HepG2 (cell line): ENCODE data around the gene EPS8L3. TPM values are rescaled to one million over a fixed set of nuclear protein-coding genes. Genes with fewer than 3 reads are reported as not detected.

Experiments
- AGO2 ChIP-seq: fragments of 200-400 bp; formaldehyde crosslinking; optimal IDR thresholded peaks from 2 replicates; pipeline ENCODE3; 2017; ENCODE audit warnings: mild to moderate bottlenecking, low read depth, low read length, moderate library complexity
- ARID2 ChIP-seq: sonication (generic); formaldehyde crosslinking; IDR thresholded peaks from 2 replicates; pipeline ENCODE4 v1.8.1; 2022; ENCODE audit warnings: mild to moderate bottlenecking, missing genetic modification reagents, borderline replicate concordance
- CC2D1A ChIP-seq: sonication (generic); formaldehyde crosslinking; IDR thresholded peaks from 2 replicates; pipeline ENCODE4 v1.8.1; 2023; ENCODE audit warnings: mild to moderate bottlenecking, missing genetic modification reagents
- CCAR2 ChIP-seq: fragments of 200-400 bp; formaldehyde crosslinking; optimal IDR thresholded peaks from 2 replicates; pipeline ENCODE3; 2018; ENCODE audit warnings: low read depth, mild to moderate bottlenecking, low read length, moderate library complexity
- FOXO1 ChIP-seq: sonication (generic); formaldehyde crosslinking; IDR thresholded peaks from 2 replicates; pipeline ENCODE4 v1.4.0; 2020; ENCODE audit warnings: missing genetic modification reagents
- HDAC6 ChIP-seq: fragments of 200-600 bp; sonication (generic); IDR thresholded peaks from 2 replicates; pipeline ENCODE4 v1.7.0; 2017; ENCODE audit warnings: mild to moderate bottlenecking, antibody characterized with exemption, low read length, low read depth
- IKZF4 ChIP-seq: sonication (generic); formaldehyde crosslinking; IDR thresholded peaks from 2 replicates; pipeline ENCODE4 v1.5.1; 2020; ENCODE audit warnings: borderline replicate concordance, mild to moderate bottlenecking, low read depth, missing genetic modification reagents; ENCODE audit errors: not compliant biosample characterization
- NPAS2 ChIP-seq: sonication (generic); formaldehyde crosslinking; IDR thresholded peaks from 2 replicates; pipeline ENCODE4 v1.8.0; 2022; ENCODE audit warnings: mild to moderate bottlenecking, missing genetic modification reagents, borderline replicate concordance
- TAF15 ChIP-seq: fragments of 200-400 bp; formaldehyde crosslinking; IDR thresholded peaks from one replicate; pipeline ENCODE4 v1.6.1; 2018; ENCODE audit warnings: mild to moderate bottlenecking, low read depth, low read length; ENCODE audit not compliant: poor library complexity, severe bottlenecking
- TBX3 ChIP-seq: fragments of 450-650 bp; IDR thresholded peaks from 2 replicates; pipeline ENCODE4 v1.6.1; 2017; ENCODE audit warnings: antibody characterized with exemption, mild to moderate bottlenecking, inconsistent platforms, borderline replicate concordance
- ZFY ChIP-seq: sonication (generic); formaldehyde crosslinking; IDR thresholded peaks from 2 replicates; pipeline ENCODE4 v1.4.0; 2020; ENCODE audit warnings: missing genetic modification reagents
- ZNF124 ChIP-seq: sonication (generic); formaldehyde crosslinking; IDR thresholded peaks from 2 replicates; pipeline ENCODE4 v1.4.0; 2020; ENCODE audit warnings: missing genetic modification reagents
- ZNF337 ChIP-seq: sonication (generic); formaldehyde crosslinking; IDR thresholded peaks from 2 replicates; pipeline ENCODE4 v1.5.1; 2020; ENCODE audit warnings: missing genetic modification reagents, low read depth, mild to moderate bottlenecking, borderline replicate concordance
- ZNF556 ChIP-seq: sonication (generic); formaldehyde crosslinking; IDR thresholded peaks from 2 replicates; pipeline ENCODE4 v1.4.0; 2020; ENCODE audit warnings: mild to moderate bottlenecking, missing genetic modification reagents, borderline replicate concordance
- ZNF816 ChIP-seq: sonication (generic); formaldehyde crosslinking; IDR thresholded peaks from 2 replicates; pipeline ENCODE4 v1.8.0; 2022; ENCODE audit warnings: missing genetic modification reagents, mild to moderate bottlenecking, borderline replicate concordance
- ZNF878 ChIP-seq: sonication (generic); formaldehyde crosslinking; IDR thresholded peaks from 2 replicates; pipeline ENCODE4 v1.8.1; 2023; ENCODE audit warnings: mild to moderate bottlenecking, missing genetic modification reagents, moderate library complexity
- polyA plus RNA-seq, 8 experiments: library from polyadenylated mRNA; depleted of rRNA in 3 of 8; stranded (reverse) in 7 of 8; unstranded in 1 of 8; fragments of >200 nt; fragmentation: Illumina TruSeq in 4 of 8; extraction: Trizol in 4 of 8; gene quantifications; 2 replicates each; pipeline versions ENCODE4 v1.2.1 to v1.2.3, GENCODE V29; 2011 to 2016; ENCODE audit warnings: low read depth in 4 of 8, missing spikeins in 1 of 8, mixed read lengths in 1 of 8; ENCODE audit not compliant: insufficient read depth in 1 of 8
- total RNA-seq, 5 experiments: library from RNA; depleted of rRNA; stranded (reverse); fragments of >200 nt; fragmentation: Illumina TruSeq; extraction: Trizol; gene quantifications; 2 replicates each; pipeline ENCODE4 v1.2.3, GENCODE V29; 2016; ENCODE audit warnings: low read depth in 1 of 5
- TF ChIP-seq, protein P1 (sequence below): IDR thresholded peaks from 2 replicates; pipeline ENCODE4 v1.6.1; 2016; ENCODE audit warnings: mild to moderate bottlenecking
- TF ChIP-seq, protein P2 (sequence below): sonication (generic); formaldehyde crosslinking; IDR thresholded peaks from 2 replicates; pipeline ENCODE4 v1.5.0; 2020; ENCODE audit warnings: missing genetic modification reagents, mild to moderate bottlenecking, borderline replicate concordance
- TF ChIP-seq, protein P3 (sequence below): IDR thresholded peaks from 2 replicates; pipeline ENCODE4 v1.6.1; 2016; ENCODE audit warnings: missing genetic modification reagents, missing compliant biosample characterization
- TF ChIP-seq, protein P4 (sequence below): sonication (generic); formaldehyde crosslinking; IDR thresholded peaks from 2 replicates; pipeline ENCODE4 v1.5.1; 2020; ENCODE audit warnings: missing genetic modification reagents, mild to moderate bottlenecking, borderline replicate concordance
- TF ChIP-seq, protein P5 (sequence below): IDR thresholded peaks from 2 replicates; pipeline ENCODE4 v1.6.1; 2016; ENCODE audit warnings: low read depth, control low read depth

Gene EPS8L3
- total and polyA plus RNA-seq, 2 of the 13 experiments (the other 11 are each of a cell fraction or from before 2014, with no cell fraction given): 18.2 to 106 TPM

DNA sequence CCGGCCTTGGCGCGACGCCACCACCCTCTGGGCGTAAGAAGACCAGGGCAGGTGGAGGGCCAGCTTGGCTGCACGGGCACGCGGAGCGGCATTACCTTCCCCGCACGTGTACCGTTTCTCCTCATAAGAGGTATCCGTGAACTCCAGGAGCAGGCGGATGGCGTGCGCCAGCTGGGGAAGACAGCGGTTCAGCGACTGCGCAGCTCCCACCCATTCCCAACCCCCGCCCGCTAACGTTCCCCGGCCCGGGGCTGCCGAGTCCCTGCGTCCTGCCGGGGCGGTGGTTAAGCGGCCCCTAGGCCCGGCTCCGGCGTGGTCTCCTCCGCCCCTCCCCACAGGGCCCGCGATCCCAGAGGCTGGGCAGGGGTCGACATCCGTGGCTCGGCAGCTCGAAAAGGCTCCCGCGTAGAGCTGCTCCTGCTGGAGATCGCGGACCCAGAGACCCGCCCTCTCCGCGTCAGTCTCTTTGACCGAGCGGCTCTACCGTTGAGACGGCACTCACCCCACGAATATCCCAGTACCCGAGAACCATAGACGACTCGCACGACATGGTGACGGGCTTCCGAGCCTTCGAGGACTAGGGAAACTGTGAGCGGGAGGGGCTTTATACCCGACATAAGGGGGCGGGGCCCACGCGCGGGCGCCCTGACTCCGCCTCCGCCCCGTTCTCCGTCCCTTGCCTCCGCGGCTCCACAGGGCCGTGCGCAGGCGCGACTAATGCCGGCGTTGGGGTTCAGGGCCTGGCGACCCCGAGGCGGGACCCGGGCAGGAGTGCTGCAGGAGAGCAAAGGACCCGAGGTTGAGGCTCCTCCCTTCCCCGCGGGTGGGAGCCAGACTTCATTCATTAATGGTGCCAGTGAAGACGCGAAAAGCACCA is 23.7 kb downstream of the EPS8L3 start (continued):
- TF ChIP-seq TBX3 (no peak), ZNF124 (CRISPR knock-in tag) (0 out of 2 replicates have a peak, but pooled peaks have one; percentile 75), ZNF337 (no peak), ARID2 (CRISPR knock-in tag) (0 out of 2 replicates have a peak, but pooled peaks have one; percentile 41), HDAC6 (no peak), FOXO1 (CRISPR knock-in tag) (no peak), AGO2 (peak; percentile 35), CCAR2 (no peak), TAF15 (no peak), ZFY (CRISPR knock-in tag) (peak; percentile 70; the same call in 1 of the 2 replicates), NPAS2 (no peak), ZNF816 (CRISPR knock-in tag) (peak; percentile 30; the same call in 1 of the 2 replicates), ZNF556 (CRISPR knock-in tag) (peak; percentile 63; the same call in 1 of the 2 replicates), CC2D1A (CRISPR knock-in tag) (0 out of 2 replicates have a peak, but pooled peaks have one; percentile 57), ZNF878 (CRISPR knock-in tag) (no peak), IKZF4 (CRISPR knock-in tag) (peak; percentile 24)
- TF ChIP-seq, protein P1, sequence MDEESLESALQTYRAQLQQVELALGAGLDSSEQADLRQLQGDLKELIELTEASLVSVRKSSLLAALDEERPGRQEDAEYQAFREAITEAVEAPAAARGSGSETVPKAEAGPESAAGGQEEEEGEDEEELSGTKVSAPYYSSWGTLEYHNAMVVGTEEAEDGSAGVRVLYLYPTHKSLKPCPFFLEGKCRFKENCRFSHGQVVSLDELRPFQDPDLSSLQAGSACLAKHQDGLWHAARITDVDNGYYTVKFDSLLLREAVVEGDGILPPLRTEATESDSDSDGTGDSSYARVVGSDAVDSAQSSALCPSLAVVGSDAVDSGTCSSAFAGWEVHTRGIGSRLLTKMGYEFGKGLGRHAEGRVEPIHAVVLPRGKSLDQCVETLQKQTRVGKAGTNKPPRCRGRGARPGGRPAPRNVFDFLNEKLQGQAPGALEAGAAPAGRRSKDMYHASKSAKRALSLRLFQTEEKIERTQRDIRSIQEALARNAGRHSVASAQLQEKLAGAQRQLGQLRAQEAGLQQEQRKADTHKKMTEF: peak; percentile 74
- TF ChIP-seq, protein P2, sequence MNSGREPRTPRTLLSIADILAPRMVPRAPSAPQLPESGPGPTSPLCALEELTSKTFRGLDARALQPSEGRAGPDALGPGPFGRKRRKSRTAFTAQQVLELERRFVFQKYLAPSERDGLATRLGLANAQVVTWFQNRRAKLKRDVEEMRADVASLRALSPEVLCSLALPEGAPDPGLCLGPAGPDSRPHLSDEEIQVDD (CRISPR knock-in tag): 0 out of 2 replicates have a peak, but pooled peaks have one; percentile 25
- TF ChIP-seq, protein P3, sequence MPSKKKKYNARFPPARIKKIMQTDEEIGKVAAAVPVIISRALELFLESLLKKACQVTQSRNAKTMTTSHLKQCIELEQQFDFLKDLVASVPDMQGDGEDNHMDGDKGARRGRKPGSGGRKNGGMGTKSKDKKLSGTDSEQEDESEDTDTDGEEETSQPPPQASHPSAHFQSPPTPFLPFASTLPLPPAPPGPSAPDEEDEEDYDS (CRISPR knock-in tag): peak; percentile 98
- TF ChIP-seq, protein P4, sequence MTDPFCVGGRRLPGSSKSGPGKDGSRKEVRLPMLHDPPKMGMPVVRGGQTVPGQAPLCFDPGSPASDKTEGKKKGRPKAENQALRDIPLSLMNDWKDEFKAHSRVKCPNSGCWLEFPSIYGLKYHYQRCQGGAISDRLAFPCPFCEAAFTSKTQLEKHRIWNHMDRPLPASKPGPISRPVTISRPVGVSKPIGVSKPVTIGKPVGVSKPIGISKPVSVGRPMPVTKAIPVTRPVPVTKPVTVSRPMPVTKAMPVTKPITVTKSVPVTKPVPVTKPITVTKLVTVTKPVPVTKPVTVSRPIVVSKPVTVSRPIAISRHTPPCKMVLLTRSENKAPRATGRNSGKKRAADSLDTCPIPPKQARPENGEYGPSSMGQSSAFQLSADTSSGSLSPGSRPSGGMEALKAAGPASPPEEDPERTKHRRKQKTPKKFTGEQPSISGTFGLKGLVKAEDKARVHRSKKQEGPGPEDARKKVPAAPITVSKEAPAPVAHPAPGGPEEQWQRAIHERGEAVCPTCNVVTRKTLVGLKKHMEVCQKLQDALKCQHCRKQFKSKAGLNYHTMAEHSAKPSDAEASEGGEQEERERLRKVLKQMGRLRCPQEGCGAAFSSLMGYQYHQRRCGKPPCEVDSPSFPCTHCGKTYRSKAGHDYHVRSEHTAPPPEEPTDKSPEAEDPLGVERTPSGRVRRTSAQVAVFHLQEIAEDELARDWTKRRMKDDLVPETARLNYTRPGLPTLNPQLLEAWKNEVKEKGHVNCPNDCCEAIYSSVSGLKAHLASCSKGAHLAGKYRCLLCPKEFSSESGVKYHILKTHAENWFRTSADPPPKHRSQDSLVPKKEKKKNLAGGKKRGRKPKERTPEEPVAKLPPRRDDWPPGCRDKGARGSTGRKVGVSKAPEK (CRISPR knock-in tag): 0 out of 2 replicates have a peak, but pooled peaks have one; percentile 63
- TF ChIP-seq, protein P5, sequence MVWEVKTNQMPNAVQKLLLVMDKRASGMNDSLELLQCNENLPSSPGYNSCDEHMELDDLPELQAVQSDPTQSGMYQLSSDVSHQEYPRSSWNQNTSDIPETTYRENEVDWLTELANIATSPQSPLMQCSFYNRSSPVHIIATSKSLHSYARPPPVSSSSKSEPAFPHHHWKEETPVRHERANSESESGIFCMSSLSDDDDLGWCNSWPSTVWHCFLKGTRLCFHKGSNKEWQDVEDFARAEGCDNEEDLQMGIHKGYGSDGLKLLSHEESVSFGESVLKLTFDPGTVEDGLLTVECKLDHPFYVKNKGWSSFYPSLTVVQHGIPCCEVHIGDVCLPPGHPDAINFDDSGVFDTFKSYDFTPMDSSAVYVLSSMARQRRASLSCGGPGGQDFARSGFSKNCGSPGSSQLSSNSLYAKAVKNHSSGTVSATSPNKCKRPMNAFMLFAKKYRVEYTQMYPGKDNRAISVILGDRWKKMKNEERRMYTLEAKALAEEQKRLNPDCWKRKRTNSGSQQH: no peak
